ENCODE results near the gene THAP4. TPM values are rescaled to one million over a fixed set of nuclear protein-coding genes. Genes with fewer than 3 reads are reported as not detected.
A peak's percentile ranks its signal among the peaks of the same experiment; 100 is the strongest.

Gene THAP4
- total RNA-seq, 3 donors from 2014 or later (not counting 1 experiment from before 2014, with no cell fraction given): 19.8 to 29.2 (median 27.8) TPM

GRCh38 chr2:241615522-241616052 is 21.4 kb downstream of the THAP4 start:
- WGBS (ENCODE audit: insufficient coverage): 97% methylated on average over 16 of the region's 16 CpGs
- H3K9me3 ChIP-seq (ENCODE audit: control insufficient read depth, insufficient read depth, low read length): no peaks in the 10 kb centered on the region
- no peak for ATAC-seq
- DNase-seq: no peak
- H3K27ac Mint-ChIP-seq: peak overlapping the region in 1 of 2 donors; percentile 44
- peaks cover 16% of the 10 kb centered on the region for H3K4me1 ChIP-seq (ENCODE audit: control insufficient read depth, insufficient read depth, low read length)
- peak overlapping the region; percentile 59 for H3K4me3 Mint-ChIP-seq
- peaks cover 17 to 28% of the 10 kb centered on the region in 2 donors for H3K4me1 Mint-ChIP-seq
- no peak for TF ChIP-seq CTCF (IDR thresholded peaks at IDR 0.05)
- no peaks in the 10 kb centered on the region for H3K36me3 ChIP-seq (ENCODE audit: control insufficient read depth, insufficient read depth, low read length)
- H3K9me3 Mint-ChIP-seq: no peaks in the 10 kb centered on the region
- H3K36me3 Mint-ChIP-seq: no peaks in the 10 kb centered on the region
- intact Hi-C loops (cut with micrococcal nuclease): loop anchor here (2.0 kb wide), 1 partner anchor 21 kb away; the partner anchor contains the start of genes ATG4B and THAP4
- no peaks in the 10 kb centered on the region for H3K27me3 ChIP-seq (ENCODE audit: control insufficient read depth, insufficient read depth, low read length)
- H3K27me3 Mint-ChIP-seq (ENCODE audit: low read depth in 2 of 2): no peaks in the 10 kb centered on the region
- H3K4me3 ChIP-seq (ENCODE audit: low read length): no peak overlapping the region
- no peak overlapping the region for H3K27ac ChIP-seq (ENCODE audit: low read length)

GRCh38 chr2:241615041-241615440 is 21.9 kb downstream of the THAP4 start:
- ATAC-seq (no peak), DNase-seq (no peak)
- no peak for TF ChIP-seq CTCF (IDR thresholded peaks at IDR 0.05)
- Histone ChIP-seq H3K27ac (ENCODE audit: low read length) (no peak overlapping the region), H3K9me3 (ENCODE audit: control insufficient read depth, insufficient read depth, low read length) (no peaks in the 10 kb centered on the region), H3K4me1 (ENCODE audit: control insufficient read depth, insufficient read depth, low read length) (peaks cover 19% of the 10 kb centered on the region), H3K36me3 (ENCODE audit: control insufficient read depth, insufficient read depth, low read length) (no peaks in the 10 kb centered on the region), H3K27me3 (ENCODE audit: control insufficient read depth, insufficient read depth, low read length) (no peaks in the 10 kb centered on the region), H3K4me3 (ENCODE audit: low read length) (no peak overlapping the region)
- Mint-ChIP-seq H3K27ac (no peak overlapping the region), H3K27me3 (ENCODE audit: low read depth in 2 of 2) (no peaks in the 10 kb centered on the region), H3K4me3 (no peak overlapping the region), H3K36me3 (no peaks in the 10 kb centered on the region), H3K9me3 (no peaks in the 10 kb centered on the region), H3K4me1 (peaks cover 20 to 29% of the 10 kb centered on the region in 2 donors)
- 94% methylated on average over 11 of the region's 11 CpGs for WGBS (ENCODE audit: insufficient coverage)
- intact Hi-C loops (cut with micrococcal nuclease): no loop called here

- intact Hi-C loops (cut with micrococcal nuclease): loop anchor here (5.0 kb wide), 1 partner anchor 256 kb away; the partner anchor contains the start of gene FARP2
- ATAC-seq (no peak), DNase-seq (no peak)
- Mint-ChIP-seq H3K4me3 (no peak overlapping the region), H3K36me3 (no peaks in the 10 kb centered on the region), H3K4me1 (peaks cover 29 to 43% of the 10 kb centered on the region in 2 donors), H3K27ac (no peak overlapping the region), H3K9me3 (no peaks in the 10 kb centered on the region), H3K27me3 (ENCODE audit: low read depth in 2 of 2) (no peaks in the 10 kb centered on the region)
- H3K9me3 ChIP-seq (ENCODE audit: control insufficient read depth, insufficient read depth, low read length): no peaks in the 10 kb centered on the region
- H3K4me1 ChIP-seq (ENCODE audit: control insufficient read depth, insufficient read depth, low read length): peaks cover 36% of the 10 kb centered on the region
- 95% methylated on average over 14 of the region's 15 CpGs for WGBS (ENCODE audit: insufficient coverage)
- no peak for TF ChIP-seq CTCF (IDR thresholded peaks at IDR 0.05)
- no peak overlapping the region for H3K4me3 ChIP-seq (ENCODE audit: low read length)
- H3K36me3 ChIP-seq (ENCODE audit: control insufficient read depth, insufficient read depth, low read length): no peaks in the 10 kb centered on the region
- H3K27ac ChIP-seq (ENCODE audit: low read length): no peak overlapping the region
- H3K27me3 ChIP-seq (ENCODE audit: control insufficient read depth, insufficient read depth, low read length): no peaks in the 10 kb centered on the region
These were observed 23.8 kb downstream of the THAP4 start for GRCh38 chr2:241613017-241613780.
